B cell (primary cell): ENCODE results near the gene MGAT5. TPM values are rescaled to one million over a fixed set of nuclear protein-coding genes. Genes with fewer than 3 reads are reported as not detected.

Source experiments
- ATAC-seq: fragments of 200-7000 bp; cut with Tn5 transposase; one replicate; pipeline ENCODE4 v1.10.0; 2021; ENCODE audit warnings: low read depth, mild to moderate bottlenecking, moderate number of reproducible peaks, moderate library complexity
- CTCF ChIA-PET: fragments of 350-600 bp; sonication (Branson Sonifier 250); formaldehyde crosslinking; loops from one replicate; lab custom pipeline; 2021; ENCODE audit warnings: antibody characterized with exemption, inconsistent platforms; lab: Charles Lee
- POLR2A ChIA-PET: fragments of 350-600 bp; sonication (Branson Sonifier 250); formaldehyde crosslinking; loops from one replicate; lab custom pipeline; 2021; ENCODE audit warnings: antibody characterized with exemption; lab: Charles Lee
- DNase-seq: peaks from one replicate; pipeline ENCODE4 v3.0.0; 2013
- H2AFZ ChIP-seq: 2 replicates; pipeline ENCODE4 v1.6.1; 2012; ENCODE audit warnings: mild to moderate bottlenecking, low read depth, low read length; ENCODE audit not compliant: insufficient read depth, poor library complexity, severe bottlenecking
- H3K27ac ChIP-seq, 2 donors: 1 replicate in 1 of 2; 2 replicates in 1 of 2; pipeline ENCODE4 v1.5.1; 2012 to 2013; ENCODE audit warnings: low read length in 2 of 2, mild to moderate bottlenecking in 2 of 2, moderate library complexity in 1 of 2
- H3K27me3 ChIP-seq, 4 experiments: fragments of 200-600 bp in 1 of 4; sonication (generic) in 1 of 4; replicated peaks in 1 of 4; 1 replicate in 2 of 4; 2 replicates in 2 of 4; pipeline versions ENCODE4 v1.6.1 to v1.7.0; 2013 to 2016; ENCODE audit warnings: low read length in 3 of 4, mild to moderate bottlenecking in 2 of 4, mixed read lengths in 1 of 4, moderate library complexity in 1 of 4; ENCODE audit not compliant: insufficient read depth in 4 of 4, control insufficient read depth in 3 of 4; ENCODE audit errors: control extremely low read depth in 1 of 4
- H3K36me3 ChIP-seq, 2 experiments: replicated peaks in 1 of 2; 1 replicate in 1 of 2; 2 replicates in 1 of 2; pipeline versions ENCODE4 v1.6.1 to v1.7.1; 2013; ENCODE audit warnings: low read length in 1 of 2; ENCODE audit not compliant: insufficient read depth in 2 of 2, control insufficient read depth in 1 of 2; ENCODE audit errors: control extremely low read depth in 1 of 2, extremely low read depth in 1 of 2
- H3K4me1 ChIP-seq, 2 donors: fragments of 200-600 bp in 1 of 2; sonication (generic) in 1 of 2; 1 replicate in 1 of 2; 2 replicates in 1 of 2; pipeline versions ENCODE4 v1.5.1 to v1.6.1; 2013 to 2017; ENCODE audit warnings: low read length in 2 of 2; ENCODE audit not compliant: control insufficient read depth in 2 of 2, insufficient read depth in 2 of 2
- H3K4me2 ChIP-seq: replicated peaks from 2 replicates; pipeline ENCODE3; 2012; ENCODE audit warnings: mild to moderate bottlenecking, low read depth, low read length; ENCODE audit not compliant: poor library complexity, severe bottlenecking
- H3K4me3 ChIP-seq, 5 experiments: fragments of 200-600 bp in 1 of 5; sonication (generic) in 1 of 5; 1 replicate in 3 of 5; 2 replicates in 2 of 5; pipeline versions ENCODE4 v1.5.1 to v1.7.0; 2011 to 2016; ENCODE audit warnings: low read length in 4 of 5, mild to moderate bottlenecking in 4 of 5, low read depth in 2 of 5, control low read depth in 1 of 5, moderate library complexity in 1 of 5; ENCODE audit not compliant: insufficient read depth in 1 of 5; ENCODE audit errors: control extremely low read depth in 1 of 5, extremely low read depth in 1 of 5
- H3K79me2 ChIP-seq: fragments of 200-600 bp; sonication (generic); one replicate; pipeline ENCODE4 v1.6.0; 2016; ENCODE audit warnings: low read length; ENCODE audit not compliant: control insufficient read depth, insufficient read depth
- H3K9ac ChIP-seq: fragments of 200-600 bp; sonication (generic); 2 replicates; pipeline ENCODE4 v1.6.1; 2017; ENCODE audit warnings: mild to moderate bottlenecking, low read length, moderate library complexity
- H3K9me3 ChIP-seq, 3 donors: one replicate each; pipeline versions ENCODE4 v1.6.1 to v1.7.1; 2013; ENCODE audit warnings: low read length in 2 of 3; ENCODE audit not compliant: control insufficient read depth in 2 of 3, insufficient read depth in 1 of 3; ENCODE audit errors: control extremely low read depth in 1 of 3
- H4K20me1 ChIP-seq: 2 replicates; pipeline ENCODE4 v1.6.0; 2012; ENCODE audit warnings: mild to moderate bottlenecking, low read length; ENCODE audit not compliant: insufficient read depth, control insufficient read depth, poor library complexity, severe bottlenecking
- H3K27ac Mint-ChIP-seq: one replicate; pipeline ENCODE4 v1.8.0; 2021; ENCODE audit warnings: mixed read lengths
- H3K27me3 Mint-ChIP-seq: one replicate; pipeline ENCODE4 v1.8.0; 2021; ENCODE audit warnings: mixed read lengths
- H3K4me1 Mint-ChIP-seq: one replicate; pipeline ENCODE4 v1.8.0; 2021; ENCODE audit warnings: mixed read lengths
- H3K4me3 Mint-ChIP-seq: one replicate; pipeline ENCODE4 v1.8.0; 2021; ENCODE audit warnings: mixed read lengths
- H3K9me3 Mint-ChIP-seq: one replicate; pipeline ENCODE4 v1.8.0; 2022; ENCODE audit warnings: mixed read lengths; ENCODE audit not compliant: insufficient read depth
- EZH2 ChIP-seq: IDR thresholded peaks from 2 replicates; pipeline ENCODE4 v1.6.1; 2012; ENCODE audit warnings: borderline replicate concordance, low read depth, mild to moderate bottlenecking, moderate library complexity, low read length; ENCODE audit not compliant: insufficient read depth, poor library complexity, severe bottlenecking
- WGBS: methylation state at CpG from one replicate; pipeline ENCODE4 v1.1.5; 2013; ENCODE audit warnings: missing lambda C conversion rate; ENCODE audit not compliant: insufficient coverage; 5-methylcytosine and 5-hydroxymethylcytosine counted together
- intact Hi-C: fragments of 100-400 bp; cut with micrococcal nuclease; formaldehyde crosslinking; loops from one replicate; pipeline ENCODE4 v1.10.0; 2022
- polyA plus RNA-seq: library from polyadenylated mRNA; depleted of rRNA; stranded (reverse); fragments of >200 nt; gene quantifications from 2 replicates; pipeline ENCODE4 v1.2.3, GENCODE V29; 2012
- total RNA-seq, 2 donors: library from RNA; stranded (reverse); fragments of 120-200 nt in 1 of 2; gene quantifications; 1 replicate in 1 of 2; 2 replicates in 1 of 2; pipeline versions ENCODE4 v1.2.3 to v1.2.4, GENCODE V29; 2013 to 2022
- TF ChIP-seq, protein P1 (sequence below): fragments of 200-600 bp; IDR thresholded peaks from one replicate; pipeline ENCODE4 v1.8.0; 2022; ENCODE audit warnings: antibody characterized with exemption, mild to moderate bottlenecking

The MGAT5 gene
- total and polyA plus RNA-seq, 2 donors (not counting 1 experiment from before 2014, with no cell fraction given): 27.2 to 184 TPM

GRCh38 chr2:134397146-134397896 lies 143.4 kb downstream of the MGAT5 start:
- Histone ChIP-seq H3K4me3 (no peak overlapping the region), H3K4me2 (no peak overlapping the region), H3K36me3 (peaks cover 0 to 65% of the 10 kb centered on the region in 2 experiments), H3K79me2 (peaks cover 66% of the 10 kb centered on the region), H4K20me1 (peaks cover 27% of the 10 kb centered on the region), H3K4me1 (no peaks in the 10 kb centered on the region), H3K27me3 (no peaks in the 10 kb centered on the region), H3K9me3 (no peaks in the 10 kb centered on the region), H2AFZ (no peak overlapping the region), H3K27ac (peak overlapping the region in 1 of 2 donors; percentile 1), H3K9ac (no peak overlapping the region)
- Mint-ChIP-seq H3K4me1 (peaks cover 12% of the 10 kb centered on the region), H3K4me3 (no peak overlapping the region), H3K9me3 (no peaks in the 10 kb centered on the region), H3K27me3 (no peaks in the 10 kb centered on the region), H3K27ac (peak overlapping the region; percentile 42)
- WGBS: 96% methylated on average over 2 of the region's 7 CpGs
- CTCF ChIA-PET: interaction anchor here (1.0 to 3.4 kb wide), 3 partner anchors 10 to 510 kb away, joined by 3 to 18 read pairs (median 6); no protein-coding TSS in a partner anchor
- ATAC-seq: no peak
- POLR2A ChIA-PET: no interaction called here
- intact Hi-C loops: no loop called here
- DNase-seq: no peak
- TF ChIP-seq, protein P1, sequence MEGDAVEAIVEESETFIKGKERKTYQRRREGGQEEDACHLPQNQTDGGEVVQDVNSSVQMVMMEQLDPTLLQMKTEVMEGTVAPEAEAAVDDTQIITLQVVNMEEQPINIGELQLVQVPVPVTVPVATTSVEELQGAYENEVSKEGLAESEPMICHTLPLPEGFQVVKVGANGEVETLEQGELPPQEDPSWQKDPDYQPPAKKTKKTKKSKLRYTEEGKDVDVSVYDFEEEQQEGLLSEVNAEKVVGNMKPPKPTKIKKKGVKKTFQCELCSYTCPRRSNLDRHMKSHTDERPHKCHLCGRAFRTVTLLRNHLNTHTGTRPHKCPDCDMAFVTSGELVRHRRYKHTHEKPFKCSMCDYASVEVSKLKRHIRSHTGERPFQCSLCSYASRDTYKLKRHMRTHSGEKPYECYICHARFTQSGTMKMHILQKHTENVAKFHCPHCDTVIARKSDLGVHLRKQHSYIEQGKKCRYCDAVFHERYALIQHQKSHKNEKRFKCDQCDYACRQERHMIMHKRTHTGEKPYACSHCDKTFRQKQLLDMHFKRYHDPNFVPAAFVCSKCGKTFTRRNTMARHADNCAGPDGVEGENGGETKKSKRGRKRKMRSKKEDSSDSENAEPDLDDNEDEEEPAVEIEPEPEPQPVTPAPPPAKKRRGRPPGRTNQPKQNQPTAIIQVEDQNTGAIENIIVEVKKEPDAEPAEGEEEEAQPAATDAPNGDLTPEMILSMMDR: no peak
- no peak for TF ChIP-seq EZH2

- no peak for ATAC-seq
- intact Hi-C loops: no loop called here
- H3K4me2 ChIP-seq: no peak overlapping the region
- H4K20me1 ChIP-seq: peaks cover 33% of the 10 kb centered on the region
- H3K27ac ChIP-seq: no peak overlapping the region
- POLR2A ChIA-PET: interaction anchor here (0.7 kb wide), 1 partner anchor 381 kb away, joined by 3 read pairs; no protein-coding TSS in a partner anchor
- CTCF ChIA-PET: interaction anchor here (0.7 to 4.7 kb wide), 5 partner anchors 13 to 511 kb away, joined by 3 to 44 read pairs (median 3); no protein-coding TSS in a partner anchor
- H3K4me1 Mint-ChIP-seq: peaks cover 10% of the 10 kb centered on the region
- H3K36me3 ChIP-seq: peaks cover 0 to 67% of the 10 kb centered on the region in 2 experiments
- H3K79me2 ChIP-seq: peaks cover 69% of the 10 kb centered on the region
- no peaks in the 10 kb centered on the region for H3K27me3 ChIP-seq
- WGBS: 92% methylated on average over 1 of the region's 6 CpGs
- no peak overlapping the region for H3K4me3 Mint-ChIP-seq
- peak overlapping the region; percentile 73 for H3K27ac Mint-ChIP-seq
- H3K9me3 ChIP-seq: no peaks in the 10 kb centered on the region
- DNase-seq: no peak
- no peak overlapping the region for H3K4me3 ChIP-seq
- H3K27me3 Mint-ChIP-seq: no peaks in the 10 kb centered on the region
- H3K9me3 Mint-ChIP-seq: no peaks in the 10 kb centered on the region
- TF ChIP-seq EZH2: no peak
- TF ChIP-seq, protein P1: no peak
- no peak overlapping the region for H2AFZ ChIP-seq
- H3K4me1 ChIP-seq: no peaks in the 10 kb centered on the region
- H3K9ac ChIP-seq: no peak overlapping the region
Measured at GRCh38 chr2:134398300-134398699, 144.4 kb downstream of the MGAT5 start.
